ENCODE results near the gene SLC17A9.

- TF ChIP-seq EZH2 (IDR thresholded peaks at IDR 0.05; ENCODE audit: insufficient read depth, poor library complexity, severe bottlenecking): no peak
- TF ChIP-seq EZH2phosphoT487 (IDR thresholded peaks at IDR 0.05; ENCODE audit: insufficient read depth, low read depth): no peak
Observed at GRCh38 chr20:62965363-62965771, 12.9 kb downstream of the SLC17A9 start.
